Nephron progenitor cell (in vitro differentiated cells): ENCODE data around the gene SLC35E3.
A peak's percentile ranks its signal among the peaks of the same experiment; 100 is the strongest.

ENCODE experiments used
- DNase-seq: peaks from one replicate; pipeline ENCODE4 v3.0.0; 2021
- H3K27ac Mint-ChIP-seq: 2 replicates; pipeline ENCODE4 v1.8.0; 2021; ENCODE audit warnings: mild to moderate bottlenecking, moderate library complexity, mixed read lengths
- H3K27me3 Mint-ChIP-seq: 2 replicates; pipeline ENCODE4 v1.8.0; 2021; ENCODE audit warnings: mild to moderate bottlenecking, low read depth, mixed read lengths; ENCODE audit not compliant: poor library complexity
- H3K36me3 Mint-ChIP-seq: 2 replicates; pipeline ENCODE4 v1.8.0; 2021; ENCODE audit warnings: low read depth, mixed read lengths
- H3K4me1 Mint-ChIP-seq: 2 replicates; pipeline ENCODE4 v1.8.0; 2021; ENCODE audit warnings: mixed read lengths
- H3K4me3 Mint-ChIP-seq: 2 replicates; pipeline ENCODE4 v1.8.0; 2021; ENCODE audit warnings: mild to moderate bottlenecking, moderate library complexity, mixed read lengths
- H3K9me3 Mint-ChIP-seq: 2 replicates; pipeline ENCODE4 v1.8.0; 2021; ENCODE audit warnings: mild to moderate bottlenecking, moderate library complexity, mixed read lengths
- CTCF ChIP-seq: fragments of 200-600 bp; sonication (generic); IDR thresholded peaks from 2 replicates; pipeline ENCODE4 v1.5.0; 2021; ENCODE audit warnings: antibody characterized with exemption

Gene SLC35E3

GRCh38 chr12:68779280-68779679 lies 33.3 kb downstream of the SLC35E3 start:
- DNase-seq = no peak
- H3K36me3 Mint-ChIP-seq = peaks cover 9% of the 10 kb centered on the region
- no peak for TF ChIP-seq CTCF
- no peak overlapping the region for H3K27ac Mint-ChIP-seq
- H3K4me1 Mint-ChIP-seq = peaks cover 13% of the 10 kb centered on the region
- no peaks in the 10 kb centered on the region for H3K9me3 Mint-ChIP-seq
- H3K4me3 Mint-ChIP-seq = no peak overlapping the region
- peaks cover 4% of the 10 kb centered on the region for H3K27me3 Mint-ChIP-seq

GRCh38 chr12:68780731-68781130 lies 34.8 kb downstream of the SLC35E3 start:
- no peak for DNase-seq
- no peak overlapping the region for H3K27ac Mint-ChIP-seq

GRCh38 chr12:68781728-68782127 lies 35.8 kb downstream of the SLC35E3 start:
- Mint-ChIP-seq H3K27me3 (peaks cover 4% of the 10 kb centered on the region), H3K27ac (no peak overlapping the region), H3K4me3 (no peak overlapping the region), H3K4me1 (peaks cover 13% of the 10 kb centered on the region), H3K9me3 (no peaks in the 10 kb centered on the region), H3K36me3 (peaks cover 9% of the 10 kb centered on the region)
- TF ChIP-seq CTCF = no peak
- DNase-seq = no peak

More at GRCh38 chr12:68780731-68781130, 34.8 kb downstream of the SLC35E3 start:
- peaks cover 9% of the 10 kb centered on the region for H3K36me3 Mint-ChIP-seq
- H3K4me3 Mint-ChIP-seq = no peak overlapping the region
- H3K4me1 Mint-ChIP-seq = peaks cover 13% of the 10 kb centered on the region
- no peaks in the 10 kb centered on the region for H3K9me3 Mint-ChIP-seq
- peaks cover 4% of the 10 kb centered on the region for H3K27me3 Mint-ChIP-seq
- no peak for TF ChIP-seq CTCF

GRCh38 chr12:68784015-68784414 lies 38.0 kb downstream of the SLC35E3 start:
- no peaks in the 10 kb centered on the region for H3K9me3 Mint-ChIP-seq
- H3K36me3 Mint-ChIP-seq = peaks cover 4% of the 10 kb centered on the region
- peaks cover 27% of the 10 kb centered on the region for H3K4me1 Mint-ChIP-seq
- DNase-seq = no peak
- H3K4me3 Mint-ChIP-seq = no peak overlapping the region
- peak overlapping the region; percentile 80 for H3K27ac Mint-ChIP-seq
- H3K27me3 Mint-ChIP-seq = peaks cover 4% of the 10 kb centered on the region
- no peak for TF ChIP-seq CTCF

DNA sequence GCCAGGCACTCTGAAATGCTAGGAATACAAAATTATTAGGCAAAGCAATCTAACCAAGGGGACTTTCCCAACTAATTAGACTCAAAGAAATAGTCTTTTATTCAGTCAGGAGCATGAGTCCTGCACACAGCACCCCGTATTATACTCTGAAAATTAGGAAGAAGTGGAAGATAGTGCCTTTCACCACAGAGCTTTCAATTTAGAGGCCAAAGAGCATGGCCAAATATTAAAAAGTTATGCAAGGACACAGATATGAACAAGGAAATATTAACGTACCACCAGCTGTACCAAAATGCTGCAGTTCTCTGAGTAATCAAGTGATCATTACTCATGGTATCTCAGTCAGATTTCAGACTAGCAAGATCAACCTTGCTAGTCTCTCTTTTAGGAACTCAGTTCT lies 39.4 kb downstream of the SLC35E3 start:
- DNase-seq = no peak
- no peak for TF ChIP-seq CTCF
- Mint-ChIP-seq H3K27ac (no peak overlapping the region), H3K4me1 (peaks cover 27% of the 10 kb centered on the region), H3K36me3 (peaks cover 4% of the 10 kb centered on the region), H3K27me3 (peaks cover 4% of the 10 kb centered on the region), H3K9me3 (no peaks in the 10 kb centered on the region), H3K4me3 (no peak overlapping the region)

DNA sequence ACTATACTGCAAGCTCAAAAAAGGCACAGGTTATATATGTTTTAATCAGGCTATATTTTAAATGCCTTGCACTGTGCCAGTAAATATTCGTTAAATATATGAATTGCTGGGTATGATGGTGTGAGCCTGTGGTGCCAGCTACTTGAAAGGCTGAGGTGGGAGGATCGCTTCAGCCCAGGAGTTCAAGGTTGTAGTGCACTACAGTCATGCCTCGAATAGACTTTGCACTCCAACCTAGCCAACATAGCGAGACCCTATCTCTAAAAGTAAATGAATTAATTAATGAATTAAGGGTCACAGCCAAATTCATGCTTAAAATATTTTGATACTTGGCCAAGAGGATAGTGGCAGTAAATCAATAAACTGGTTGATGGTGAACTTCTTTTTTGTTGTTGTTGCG lies 39.8 kb downstream of the SLC35E3 start:
- Mint-ChIP-seq H3K4me3 (no peak overlapping the region), H3K27me3 (peaks cover 6% of the 10 kb centered on the region), H3K9me3 (no peaks in the 10 kb centered on the region), H3K4me1 (peaks cover 27% of the 10 kb centered on the region), H3K27ac (no peak overlapping the region), H3K36me3 (peaks cover 4% of the 10 kb centered on the region)
- DNase-seq = no peak
- no peak for TF ChIP-seq CTCF
